Measurements from ENCODE around the gene SLC25A42.

DNA sequence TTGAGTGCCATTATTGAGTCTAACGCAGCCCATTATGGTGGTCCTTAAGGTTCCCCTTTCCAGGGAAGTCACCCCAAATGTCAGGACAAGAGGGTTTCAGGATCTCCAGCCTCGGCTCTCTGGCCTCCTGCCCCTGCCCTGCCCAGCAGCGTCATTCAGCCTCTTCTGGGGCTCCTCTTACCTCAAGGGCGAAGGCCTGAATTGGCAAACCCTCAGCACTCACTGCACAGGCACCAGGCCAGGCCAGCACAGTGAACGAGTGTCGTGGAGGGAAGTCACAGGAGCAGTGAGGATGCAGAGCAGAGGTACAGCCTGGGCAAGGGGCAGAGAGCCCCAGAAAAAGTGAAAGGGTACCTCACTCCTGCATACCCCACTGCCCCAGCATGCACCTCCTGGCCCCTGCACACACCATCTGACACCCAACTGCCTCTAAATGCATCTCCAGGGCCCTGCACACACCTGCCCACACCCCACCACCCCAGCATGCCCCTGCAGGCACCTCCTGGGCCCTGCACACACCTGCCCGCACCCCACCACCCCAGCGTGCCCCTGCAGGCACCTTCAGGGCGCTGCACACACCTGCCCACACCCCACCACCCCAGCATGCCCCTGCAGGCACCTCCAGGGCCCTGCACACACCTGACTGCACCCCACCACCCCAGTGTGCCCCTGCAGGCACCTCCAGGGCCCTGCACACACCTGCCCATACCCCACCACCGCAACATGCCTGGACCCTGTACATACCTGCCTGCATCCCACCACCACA is 19.8 kb downstream of the SLC25A42 start:
- TF ChIP-seq SMC3 (IDR thresholded peaks at IDR 0.05; ENCODE audit: low read depth, low read length) (no peak), POLR2A (IDR thresholded peaks at IDR 0.05; ENCODE audit: low read depth, low read length) (no peak), BHLHE40 (IDR thresholded peaks at IDR 0.05; ENCODE audit: low read depth, low read length) (no peak), RAD21 (IDR thresholded peaks at IDR 0.05; ENCODE audit: low read length) (no peak), CHD1 (IDR thresholded peaks at IDR 0.05; ENCODE audit: low read depth, low read length) (no peak), RFX5 (IDR thresholded peaks at IDR 0.05; ENCODE audit: low read depth, low read length) (no peak), MAZ (IDR thresholded peaks at IDR 0.05; ENCODE audit: borderline replicate concordance, low read depth, low read length) (no peak), CEBPB (IDR thresholded peaks at IDR 0.05; ENCODE audit: low read depth, low read length) (no peak), MXI1 (IDR thresholded peaks at IDR 0.05; ENCODE audit: borderline replicate concordance, low read depth, low read length) (no peak), RCOR1 (IDR thresholded peaks at IDR 0.05; ENCODE audit: insufficient replicate concordance, low read length) (no peak)
- TF ChIP-seq, protein P1, sequence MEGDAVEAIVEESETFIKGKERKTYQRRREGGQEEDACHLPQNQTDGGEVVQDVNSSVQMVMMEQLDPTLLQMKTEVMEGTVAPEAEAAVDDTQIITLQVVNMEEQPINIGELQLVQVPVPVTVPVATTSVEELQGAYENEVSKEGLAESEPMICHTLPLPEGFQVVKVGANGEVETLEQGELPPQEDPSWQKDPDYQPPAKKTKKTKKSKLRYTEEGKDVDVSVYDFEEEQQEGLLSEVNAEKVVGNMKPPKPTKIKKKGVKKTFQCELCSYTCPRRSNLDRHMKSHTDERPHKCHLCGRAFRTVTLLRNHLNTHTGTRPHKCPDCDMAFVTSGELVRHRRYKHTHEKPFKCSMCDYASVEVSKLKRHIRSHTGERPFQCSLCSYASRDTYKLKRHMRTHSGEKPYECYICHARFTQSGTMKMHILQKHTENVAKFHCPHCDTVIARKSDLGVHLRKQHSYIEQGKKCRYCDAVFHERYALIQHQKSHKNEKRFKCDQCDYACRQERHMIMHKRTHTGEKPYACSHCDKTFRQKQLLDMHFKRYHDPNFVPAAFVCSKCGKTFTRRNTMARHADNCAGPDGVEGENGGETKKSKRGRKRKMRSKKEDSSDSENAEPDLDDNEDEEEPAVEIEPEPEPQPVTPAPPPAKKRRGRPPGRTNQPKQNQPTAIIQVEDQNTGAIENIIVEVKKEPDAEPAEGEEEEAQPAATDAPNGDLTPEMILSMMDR (conservative IDR thresholded peaks at IDR 0.05; ENCODE audit: low read depth, low read length): no peak
- TF ChIP-seq, protein P2, sequence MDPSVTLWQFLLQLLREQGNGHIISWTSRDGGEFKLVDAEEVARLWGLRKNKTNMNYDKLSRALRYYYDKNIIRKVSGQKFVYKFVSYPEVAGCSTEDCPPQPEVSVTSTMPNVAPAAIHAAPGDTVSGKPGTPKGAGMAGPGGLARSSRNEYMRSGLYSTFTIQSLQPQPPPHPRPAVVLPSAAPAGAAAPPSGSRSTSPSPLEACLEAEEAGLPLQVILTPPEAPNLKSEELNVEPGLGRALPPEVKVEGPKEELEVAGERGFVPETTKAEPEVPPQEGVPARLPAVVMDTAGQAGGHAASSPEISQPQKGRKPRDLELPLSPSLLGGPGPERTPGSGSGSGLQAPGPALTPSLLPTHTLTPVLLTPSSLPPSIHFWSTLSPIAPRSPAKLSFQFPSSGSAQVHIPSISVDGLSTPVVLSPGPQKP (IDR thresholded peaks at IDR 0.05; ENCODE audit: borderline replicate concordance, low read depth, low read length): no peak
- TF ChIP-seq, protein P3, sequence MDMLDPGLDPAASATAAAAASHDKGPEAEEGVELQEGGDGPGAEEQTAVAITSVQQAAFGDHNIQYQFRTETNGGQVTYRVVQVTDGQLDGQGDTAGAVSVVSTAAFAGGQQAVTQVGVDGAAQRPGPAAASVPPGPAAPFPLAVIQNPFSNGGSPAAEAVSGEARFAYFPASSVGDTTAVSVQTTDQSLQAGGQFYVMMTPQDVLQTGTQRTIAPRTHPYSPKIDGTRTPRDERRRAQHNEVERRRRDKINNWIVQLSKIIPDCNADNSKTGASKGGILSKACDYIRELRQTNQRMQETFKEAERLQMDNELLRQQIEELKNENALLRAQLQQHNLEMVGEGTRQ (IDR thresholded peaks at IDR 0.05; ENCODE audit: low read depth, low read length): no peak
